ENCODE data around the gene DOCK2.
"Not testable (repeated sequence)": the region's sequence is repeated elsewhere in the genome, so short reads cannot be mapped to it uniquely, and the experiment has no call there.

DOCK2 gene

GRCh38 chr5:170076211-170076610 lies 439.1 kb downstream of the DOCK2 start:
- DNase-seq: no peak

- no peak for DNase-seq
These were observed 439.7 kb downstream of the DOCK2 start for GRCh38 chr5:170076739-170077138.

GRCh38 chr5:170077526-170077925 lies 440.5 kb downstream of the DOCK2 start:
- DNase-seq: no peak

GRCh38 chr5:170078458-170078857 lies 441.4 kb downstream of the DOCK2 start:
- no peak for DNase-seq

GRCh38 chr5:170078931-170079330 lies 441.9 kb downstream of the DOCK2 start:
- DNase-seq: no peak

GRCh38 chr5:170080217-170080616 lies 443.1 kb downstream of the DOCK2 start:
- DNase-seq: no peak

- DNase-seq: no peak
These were observed 443.8 kb downstream of the DOCK2 start for GRCh38 chr5:170080786-170081445.

- no peak for DNase-seq
These were observed 444.5 kb downstream of the DOCK2 start for GRCh38 chr5:170081616-170082015.

- no peak for DNase-seq
These were observed 445.6 kb downstream of the DOCK2 start for GRCh38 chr5:170082701-170083100.

- DNase-seq: no peak
These were observed 450.2 kb downstream of the DOCK2 start for GRCh38 chr5:170087168-170087817.

- DNase-seq: no peak
These were observed 455.5 kb downstream of the DOCK2 start for GRCh38 chr5:170092455-170093101.

GRCh38 chr5:170094329-170094728 lies 457.3 kb downstream of the DOCK2 start:
- not testable (repeated sequence) for DNase-seq

- DNase-seq: no peak
These were observed 458.6 kb downstream of the DOCK2 start for GRCh38 chr5:170095646-170096045.

- no peak for DNase-seq
These were observed 460.9 kb downstream of the DOCK2 start for GRCh38 chr5:170097934-170098333.

GRCh38 chr5:170100066-170100943 lies 463.2 kb downstream of the DOCK2 start:
- peak; percentile 73 to 80 for DNase-seq

- DNase-seq: no peak
These were observed 466.4 kb downstream of the DOCK2 start for GRCh38 chr5:170103447-170103846.

GRCh38 chr5:170104299-170104698 lies 467.2 kb downstream of the DOCK2 start:
- no peak for DNase-seq

GRCh38 chr5:170104710-170105109 lies 467.6 kb downstream of the DOCK2 start:
- DNase-seq: no peak

- no peak for DNase-seq
These were observed 468.9 kb downstream of the DOCK2 start, which contains the start of gene FOXI1 for GRCh38 chr5:170105642-170106611. Gene FOXI1, plus strand, starts transcription at chr5:170105897. Its CDS starts 61 bp downstream, at chr5:170105958.

GRCh38 chr5:170107674-170108073 lies 470.6 kb downstream of the DOCK2 start:
- no peak for DNase-seq

GRCh38 chr5:170108266-170108785 lies 471.3 kb downstream of the DOCK2 start:
- no peak for DNase-seq
